ENCODE results near the gene TUBGCP3. TPM values are rescaled to one million over a fixed set of nuclear protein-coding genes. Genes with fewer than 3 reads are reported as not detected.

Gene TUBGCP3
- total RNA-seq, 2 experiments from 2014 or later: 30.6 to 31.3 TPM

DNA sequence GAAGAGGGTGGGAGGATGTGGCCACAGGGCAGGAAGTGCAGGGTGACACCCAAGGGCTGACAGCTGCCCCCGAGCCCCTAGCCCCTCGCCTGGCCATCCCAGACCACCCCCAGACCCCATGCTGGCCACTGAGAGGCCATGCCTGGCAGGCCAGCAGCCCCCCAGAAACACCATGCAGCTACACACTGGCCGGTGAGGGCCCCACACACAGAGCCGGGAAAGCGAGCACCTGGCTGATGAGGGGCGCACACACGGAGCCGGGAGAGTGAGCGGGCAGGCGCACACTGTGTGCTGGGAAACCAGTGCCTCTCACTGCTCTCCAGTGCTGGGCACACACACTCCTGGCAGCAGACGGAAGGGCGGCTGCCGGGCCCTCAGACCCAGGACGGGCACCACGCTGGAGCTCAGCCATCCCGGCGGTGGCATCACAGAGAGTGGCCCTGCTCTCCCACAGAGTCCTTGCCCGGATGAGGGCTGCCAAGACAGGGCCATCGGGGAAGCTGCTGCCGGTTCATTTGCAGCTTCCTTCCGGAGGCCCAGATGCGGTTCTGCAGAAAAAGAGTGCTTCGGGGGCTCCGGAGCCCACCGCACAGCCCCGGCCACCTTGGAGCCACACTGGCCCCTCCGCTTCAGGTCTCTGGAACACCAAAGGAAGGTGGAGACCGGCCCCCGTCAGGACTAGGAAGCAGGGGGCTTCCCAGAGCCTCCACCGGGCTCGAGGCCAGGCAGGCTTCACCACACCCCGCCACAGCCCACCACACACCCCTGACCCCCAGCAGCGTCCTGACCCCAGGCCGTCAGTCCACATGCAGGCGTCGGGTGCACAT is 135.4 kb downstream of the TUBGCP3 start:
- intact Hi-C loops (cut with DNase I, micrococcal nuclease): no loop called here
- Histone ChIP-seq H3K36me3 (ENCODE audit: insufficient read depth, low read length) (no peaks in the 10 kb centered on the region), H3K27ac (ENCODE audit: low read depth in 1 of 2, low read length in 2 of 2) (no peak overlapping the region), H3K27me3 (ENCODE audit: control insufficient read depth in 1 of 2, insufficient read depth in 2 of 2, low read length in 2 of 2) (no peaks in the 10 kb centered on the region), H3K4me3 (ENCODE audit: low read length) (no peak overlapping the region), H3K9me3 (ENCODE audit: control insufficient read depth in 1 of 2, insufficient read depth in 1 of 2, low read length in 2 of 2) (peaks cover 0 to 40% of the 10 kb centered on the region in 2 experiments), H3K4me1 (ENCODE audit: insufficient read depth, low read length) (no peaks in the 10 kb centered on the region)
- ATAC-seq (ENCODE audit: poor library complexity) (no peak), DNase-seq (no peak)
- no peak overlapping the region for H3K4me3 Mint-ChIP-seq
- H3K27ac Mint-ChIP-seq: no peak overlapping the region
- no peaks in the 10 kb centered on the region for H3K9me3 Mint-ChIP-seq
- TF ChIP-seq, protein P1, sequence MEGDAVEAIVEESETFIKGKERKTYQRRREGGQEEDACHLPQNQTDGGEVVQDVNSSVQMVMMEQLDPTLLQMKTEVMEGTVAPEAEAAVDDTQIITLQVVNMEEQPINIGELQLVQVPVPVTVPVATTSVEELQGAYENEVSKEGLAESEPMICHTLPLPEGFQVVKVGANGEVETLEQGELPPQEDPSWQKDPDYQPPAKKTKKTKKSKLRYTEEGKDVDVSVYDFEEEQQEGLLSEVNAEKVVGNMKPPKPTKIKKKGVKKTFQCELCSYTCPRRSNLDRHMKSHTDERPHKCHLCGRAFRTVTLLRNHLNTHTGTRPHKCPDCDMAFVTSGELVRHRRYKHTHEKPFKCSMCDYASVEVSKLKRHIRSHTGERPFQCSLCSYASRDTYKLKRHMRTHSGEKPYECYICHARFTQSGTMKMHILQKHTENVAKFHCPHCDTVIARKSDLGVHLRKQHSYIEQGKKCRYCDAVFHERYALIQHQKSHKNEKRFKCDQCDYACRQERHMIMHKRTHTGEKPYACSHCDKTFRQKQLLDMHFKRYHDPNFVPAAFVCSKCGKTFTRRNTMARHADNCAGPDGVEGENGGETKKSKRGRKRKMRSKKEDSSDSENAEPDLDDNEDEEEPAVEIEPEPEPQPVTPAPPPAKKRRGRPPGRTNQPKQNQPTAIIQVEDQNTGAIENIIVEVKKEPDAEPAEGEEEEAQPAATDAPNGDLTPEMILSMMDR (IDR thresholded peaks at IDR 0.05): no peak
- CTCF ChIA-PET: no interaction called here
- no peaks in the 10 kb centered on the region for H3K36me3 Mint-ChIP-seq (ENCODE audit: low read depth)
- POLR2A ChIA-PET: no interaction called here
- peaks cover 11% of the 10 kb centered on the region for H3K27me3 Mint-ChIP-seq
- H3K4me1 Mint-ChIP-seq (ENCODE audit: low read depth): no peaks in the 10 kb centered on the region

DNA sequence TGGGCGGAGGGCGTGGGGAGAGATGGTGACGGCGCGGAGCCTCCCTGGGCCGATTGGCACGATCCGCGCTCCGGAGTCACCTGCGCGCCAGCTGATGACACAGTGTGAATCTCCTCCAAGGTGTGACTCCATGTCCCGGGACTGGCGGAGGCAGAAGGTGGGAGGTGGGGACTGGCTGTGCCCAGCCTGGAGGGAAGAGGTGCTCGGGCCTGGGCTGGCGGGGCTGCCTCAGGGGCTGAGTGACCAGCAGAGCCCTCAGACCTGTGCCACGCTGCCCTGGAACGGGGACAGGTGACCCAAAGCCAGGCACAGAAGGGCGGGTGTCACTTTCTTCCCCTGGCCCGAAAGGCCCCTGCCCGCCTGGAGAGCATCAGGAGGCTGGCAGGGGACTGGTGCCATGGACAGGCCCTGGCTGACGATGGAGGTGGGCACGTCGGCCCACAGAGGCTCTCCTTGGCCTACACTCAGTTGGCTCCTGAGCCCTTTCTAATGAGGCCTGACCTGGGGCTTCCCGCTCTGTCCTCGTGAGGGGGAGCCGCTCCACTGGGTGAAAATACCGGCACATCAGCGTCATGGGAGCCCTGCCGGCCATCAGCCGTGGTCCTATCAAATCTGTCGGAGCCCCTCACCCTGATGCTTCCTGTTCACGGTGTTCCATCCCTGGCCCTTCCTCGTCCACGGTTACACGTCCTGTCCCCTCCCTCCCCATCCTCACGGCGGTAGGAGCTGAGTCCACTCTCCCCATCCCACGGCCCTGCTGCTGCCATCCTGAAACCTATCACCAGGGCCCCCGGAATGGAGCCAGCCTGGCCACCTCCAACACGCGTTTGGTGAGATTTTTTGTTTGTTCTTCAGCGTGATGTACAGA is 136.2 kb downstream of the TUBGCP3 start:
- Histone ChIP-seq H3K27me3 (ENCODE audit: control insufficient read depth in 1 of 2, insufficient read depth in 2 of 2, low read length in 2 of 2) (no peaks in the 10 kb centered on the region), H3K4me1 (ENCODE audit: insufficient read depth, low read length) (no peaks in the 10 kb centered on the region), H3K36me3 (ENCODE audit: insufficient read depth, low read length) (no peaks in the 10 kb centered on the region), H3K4me3 (ENCODE audit: low read length) (no peak overlapping the region), H3K9me3 (ENCODE audit: control insufficient read depth in 1 of 2, insufficient read depth in 1 of 2, low read length in 2 of 2) (peaks cover 0 to 33% of the 10 kb centered on the region in 2 experiments), H3K27ac (ENCODE audit: low read depth in 1 of 2, low read length in 2 of 2) (no peak overlapping the region)
- DNase-seq (no peak), ATAC-seq (ENCODE audit: poor library complexity) (no peak)
- Mint-ChIP-seq H3K27me3 (peaks cover 16% of the 10 kb centered on the region), H3K9me3 (no peaks in the 10 kb centered on the region), H3K4me1 (ENCODE audit: low read depth) (no peaks in the 10 kb centered on the region), H3K27ac (no peak overlapping the region), H3K36me3 (ENCODE audit: low read depth) (no peaks in the 10 kb centered on the region), H3K4me3 (no peak overlapping the region)
- POLR2A ChIA-PET: no interaction called here
- CTCF ChIA-PET: no interaction called here
- intact Hi-C loops (cut with DNase I, micrococcal nuclease): no loop called here
- TF ChIP-seq, protein P1 (IDR thresholded peaks at IDR 0.05): no peak

DNA sequence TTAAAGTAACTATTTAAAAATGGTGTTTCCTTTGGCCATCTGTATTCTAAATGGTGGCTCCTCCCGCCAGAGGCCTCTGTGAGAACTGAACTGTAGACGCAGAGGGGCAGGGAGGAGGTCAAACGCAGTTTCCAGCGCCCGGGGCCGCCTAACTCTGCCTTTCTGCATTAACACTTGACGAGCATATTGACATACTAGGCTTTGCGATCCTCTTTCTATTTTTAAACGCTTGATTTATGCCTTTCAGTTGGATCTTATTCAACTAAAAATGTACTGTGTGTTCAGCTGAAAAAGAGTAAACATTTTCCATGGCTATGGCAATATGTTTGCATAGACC is 137.1 kb downstream of the TUBGCP3 start:
- Mint-ChIP-seq H3K4me1 (ENCODE audit: low read depth) (no peaks in the 10 kb centered on the region), H3K36me3 (ENCODE audit: low read depth) (no peaks in the 10 kb centered on the region)

More for the DNA sequence above, 137.1 kb downstream of the TUBGCP3 start:
- Histone ChIP-seq H3K27me3 (ENCODE audit: control insufficient read depth in 1 of 2, insufficient read depth in 2 of 2, low read length in 2 of 2) (peaks cover under 1 to 5% of the 10 kb centered on the region in 2 experiments), H3K4me1 (ENCODE audit: insufficient read depth, low read length) (no peaks in the 10 kb centered on the region), H3K9me3 (ENCODE audit: control insufficient read depth in 1 of 2, insufficient read depth in 1 of 2, low read length in 2 of 2) (peaks cover 0 to 27% of the 10 kb centered on the region in 2 experiments), H3K4me3 (ENCODE audit: low read length) (no peak overlapping the region), H3K27ac (ENCODE audit: low read depth in 1 of 2, low read length in 2 of 2) (no peak overlapping the region), H3K36me3 (ENCODE audit: insufficient read depth, low read length) (no peaks in the 10 kb centered on the region)
- CTCF ChIA-PET: no interaction called here
- POLR2A ChIA-PET: no interaction called here
- no peak for ATAC-seq (ENCODE audit: poor library complexity)
- no peak overlapping the region for H3K27ac Mint-ChIP-seq
- TF ChIP-seq, protein P1 (IDR thresholded peaks at IDR 0.05): no peak
- H3K4me3 Mint-ChIP-seq: no peak overlapping the region
- H3K9me3 Mint-ChIP-seq: no peaks in the 10 kb centered on the region
- intact Hi-C loops (cut with DNase I, micrococcal nuclease): no loop called here
- peaks cover 18% of the 10 kb centered on the region for H3K27me3 Mint-ChIP-seq
- DNase-seq: no peak
